Measurements from ENCODE around the gene PHACTR3.
"Not testable (repeated sequence)": the region's sequence is repeated elsewhere in the genome, so short reads cannot be mapped to it uniquely, and the experiment has no call there.

The PHACTR3 gene

DNA sequence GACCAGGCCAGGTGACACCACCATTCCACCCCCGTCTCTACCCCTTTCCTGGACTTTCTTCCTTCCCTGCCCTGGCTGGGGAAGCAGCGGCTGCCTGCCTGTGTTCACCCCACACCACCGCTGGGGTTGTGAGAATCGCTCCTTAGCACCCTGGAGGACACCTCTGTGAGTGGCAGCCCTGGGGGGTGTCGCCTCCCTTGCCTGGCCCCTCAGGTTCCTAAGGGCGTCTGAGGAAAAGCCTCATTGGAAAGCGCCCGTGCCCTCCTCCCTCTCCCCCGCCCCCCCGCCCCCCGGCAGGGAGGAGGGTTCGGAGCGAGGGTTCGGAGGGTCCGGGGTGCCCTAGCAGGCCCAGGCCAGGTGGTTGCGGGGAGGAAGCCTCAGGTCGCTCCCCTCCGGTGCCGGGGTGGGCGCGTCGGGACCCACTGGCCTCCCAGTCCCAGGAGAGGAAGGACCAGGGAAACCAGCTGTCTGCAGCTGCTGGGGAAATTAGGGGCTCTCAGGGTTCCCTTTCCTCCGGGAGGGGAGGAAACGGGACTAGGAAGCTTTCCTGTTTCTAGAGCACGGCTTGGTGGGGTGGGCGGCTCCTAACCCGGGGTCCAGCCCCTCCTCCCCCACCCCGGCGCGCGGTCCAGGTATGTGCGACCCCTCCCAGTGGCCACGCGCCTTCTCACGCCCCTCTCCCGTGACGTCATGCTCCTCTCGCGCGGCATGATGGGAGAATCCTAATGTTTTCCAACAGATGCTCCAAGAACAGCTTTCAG is at the start of gene PHACTR3:
Gene PHACTR3 (plus strand): TSS at position 760 of the 761 bp plus-strand sequence. CDS start 475 bp downstream, outside the sequence.
- DNase-seq, result no peak

DNA sequence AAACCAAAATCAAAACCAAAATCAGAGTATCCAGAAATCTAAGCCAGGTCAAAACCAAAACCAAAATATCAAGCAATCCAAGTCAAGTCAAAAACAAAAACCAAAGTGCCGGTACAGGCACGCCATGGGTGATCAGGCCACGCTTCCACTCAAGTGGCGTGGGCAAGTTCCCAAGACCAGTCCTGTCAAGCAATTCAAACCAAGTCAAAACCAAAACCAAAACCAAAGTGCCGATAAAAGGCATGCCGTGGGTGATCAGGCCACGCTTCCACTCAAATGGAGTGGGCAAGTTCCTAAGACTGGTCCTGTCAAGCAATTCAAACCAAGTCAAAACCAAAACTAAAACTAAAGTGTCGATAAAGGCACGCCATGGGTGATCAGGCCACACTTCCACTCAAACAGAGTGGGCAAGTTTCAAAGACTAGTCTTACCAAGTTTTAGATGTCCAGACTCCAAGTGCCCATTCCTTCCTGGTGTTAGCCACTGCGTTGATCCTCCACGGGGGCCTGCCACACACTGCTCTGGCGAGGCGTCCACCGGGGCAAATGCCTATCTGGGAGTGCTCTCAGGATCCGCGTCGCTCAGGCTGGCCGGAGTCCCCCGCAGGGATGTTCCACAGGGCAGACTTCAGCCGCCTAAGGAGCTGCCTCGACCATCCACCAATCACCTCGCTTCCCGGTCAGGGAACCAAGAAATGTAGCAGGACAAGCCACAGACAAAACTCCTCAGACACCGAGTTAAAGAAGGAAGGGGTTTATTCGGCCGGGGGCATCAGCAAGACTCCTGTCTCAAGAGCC is 46.4 kb upstream of the PHACTR3 start:
- DNase-seq, result not testable (repeated sequence)

DNA sequence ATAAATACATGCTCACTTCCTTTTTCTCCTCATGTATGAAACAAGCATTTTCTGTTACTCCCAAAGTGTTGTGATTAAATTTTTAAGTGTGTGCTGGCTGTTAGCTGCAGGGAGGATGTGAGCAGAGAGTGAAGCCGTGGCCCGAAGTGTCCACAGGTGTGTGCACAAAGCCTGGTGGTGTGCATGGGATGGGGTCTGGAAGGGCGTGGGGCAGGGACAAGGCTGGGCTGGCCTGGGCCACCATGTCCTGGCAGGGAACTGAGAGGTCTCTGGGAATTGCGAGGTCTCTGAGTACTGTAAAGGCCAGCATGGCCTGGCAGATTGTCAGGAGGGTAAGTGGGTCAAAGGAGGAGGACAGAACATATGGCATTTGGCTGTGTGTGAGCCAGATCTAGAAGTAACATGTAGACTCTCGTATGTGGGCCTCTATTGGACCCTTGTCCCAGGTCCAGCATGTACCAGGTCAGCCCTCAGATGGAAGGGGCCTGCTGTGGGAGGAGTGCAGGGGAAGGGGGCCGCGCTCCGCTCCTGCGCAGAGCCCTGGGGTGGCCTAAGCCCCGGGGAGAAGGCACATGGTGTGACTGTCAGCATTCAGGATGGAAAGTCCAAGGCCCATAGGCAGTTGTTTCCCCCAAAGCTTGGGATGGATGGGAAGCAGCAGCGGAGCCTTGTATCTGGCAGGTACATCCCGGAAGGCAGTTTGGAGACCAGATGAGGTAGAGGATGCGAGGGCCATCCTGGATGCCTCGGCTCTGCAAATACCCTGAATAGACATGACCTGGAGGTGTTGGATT is 45.1 kb upstream of the PHACTR3 start:
- no peak for DNase-seq

- no peak for DNase-seq
Observed at GRCh38 chr20:59559863-59560262, 44.5 kb upstream of the PHACTR3 start.

DNA sequence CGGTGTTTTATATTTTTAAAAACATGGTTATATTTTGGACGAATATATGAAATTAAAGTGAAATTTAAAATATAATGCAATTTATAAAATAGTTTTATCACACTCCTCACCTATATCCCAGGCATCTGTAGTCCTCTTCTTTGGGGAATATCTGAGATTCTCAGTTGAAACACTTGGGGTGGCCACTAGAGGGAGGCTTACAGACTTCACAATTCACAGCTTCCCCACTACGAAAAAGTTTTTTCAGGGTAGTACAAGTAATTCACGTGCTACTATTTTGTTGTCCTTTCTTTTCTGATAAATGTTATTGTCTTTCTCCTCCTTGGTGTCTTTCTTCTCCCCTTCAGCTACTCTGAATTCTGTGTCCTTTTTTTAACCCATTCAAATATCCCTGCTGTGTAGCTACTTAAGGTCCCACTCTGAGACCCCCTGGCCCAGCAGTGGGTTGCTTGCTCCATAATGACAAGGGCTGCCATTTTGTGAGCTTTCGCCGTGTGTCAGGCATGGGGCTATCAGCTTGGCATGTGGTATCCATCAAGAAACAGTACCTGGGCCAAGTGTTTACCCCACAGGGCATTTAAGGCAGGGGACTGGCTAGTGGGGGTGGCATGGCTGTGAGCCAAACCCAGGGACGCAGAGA is 43.6 kb upstream of the PHACTR3 start:
- no peak for DNase-seq

DNA sequence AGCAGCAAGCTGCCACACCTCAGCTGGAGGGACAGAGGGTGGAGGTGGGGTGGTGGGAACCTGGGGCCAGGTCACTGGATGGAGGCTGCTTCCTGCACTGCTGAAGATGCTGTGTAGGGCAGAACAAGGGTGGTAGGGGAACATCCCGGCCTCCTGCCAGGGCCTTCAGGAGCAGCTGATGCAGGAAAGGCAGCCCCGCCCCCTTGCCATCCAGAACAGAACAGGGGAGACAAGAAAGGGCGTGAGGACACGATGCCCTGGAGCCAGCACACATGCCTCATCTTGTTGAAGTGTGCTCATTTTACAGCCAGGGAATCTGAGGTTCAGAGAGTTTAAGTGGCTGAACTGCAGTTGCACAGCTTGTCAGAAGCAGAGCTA is 43.1 kb upstream of the PHACTR3 start:
- no peak for DNase-seq

DNA sequence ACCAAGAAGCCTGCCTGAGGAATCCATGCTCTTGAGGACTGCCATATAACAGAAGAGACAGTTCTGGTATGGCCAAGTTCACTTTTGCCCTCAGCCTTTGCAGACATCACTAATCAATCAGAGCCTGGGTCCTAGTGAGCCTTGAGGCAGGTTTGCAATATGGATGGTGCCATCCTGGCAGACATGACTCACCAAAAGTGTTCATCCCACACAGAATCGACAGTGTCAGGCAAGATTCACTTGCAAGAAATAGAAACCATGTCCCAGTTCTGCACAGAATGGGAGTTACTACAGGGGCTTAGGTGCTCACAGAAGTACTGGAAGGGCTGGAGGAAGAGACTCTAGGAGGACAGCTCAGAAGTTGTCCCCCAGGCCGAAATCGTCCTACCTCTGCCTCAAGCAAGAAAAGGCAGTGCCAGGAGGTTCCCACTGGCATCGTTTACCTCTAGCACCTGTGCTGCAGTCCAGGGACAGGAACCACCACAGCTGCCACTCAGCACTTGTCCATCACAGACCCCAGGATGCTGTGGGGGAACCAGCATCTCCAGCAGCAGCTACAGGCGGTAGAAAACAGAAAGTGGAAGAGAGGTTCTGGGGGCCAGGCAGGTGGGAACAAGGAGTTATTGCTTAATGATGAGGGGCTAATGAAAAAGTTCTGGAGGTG is 42.6 kb upstream of the PHACTR3 start:
- DNase-seq, result no peak

DNA sequence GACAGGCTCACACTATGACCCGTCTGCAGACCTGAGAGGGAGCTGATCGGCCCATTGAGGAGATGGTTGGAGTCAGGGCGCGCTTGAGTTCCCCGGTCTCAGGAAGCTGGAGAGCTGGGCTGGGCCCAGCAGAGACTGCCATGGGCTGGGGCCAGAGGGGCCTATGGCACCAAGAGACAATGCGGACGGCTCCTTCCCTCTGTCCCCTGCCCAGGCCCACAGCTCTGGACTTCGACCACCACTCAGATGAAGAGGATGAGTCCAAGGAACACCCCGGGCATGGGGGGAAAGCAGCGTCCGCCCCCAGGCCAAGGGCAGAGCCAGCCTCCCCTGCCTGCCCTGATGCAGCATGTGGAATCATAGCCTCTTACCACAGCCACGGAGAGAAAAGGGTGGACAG is 40.2 kb upstream of the PHACTR3 start:
- no peak for DNase-seq

DNA sequence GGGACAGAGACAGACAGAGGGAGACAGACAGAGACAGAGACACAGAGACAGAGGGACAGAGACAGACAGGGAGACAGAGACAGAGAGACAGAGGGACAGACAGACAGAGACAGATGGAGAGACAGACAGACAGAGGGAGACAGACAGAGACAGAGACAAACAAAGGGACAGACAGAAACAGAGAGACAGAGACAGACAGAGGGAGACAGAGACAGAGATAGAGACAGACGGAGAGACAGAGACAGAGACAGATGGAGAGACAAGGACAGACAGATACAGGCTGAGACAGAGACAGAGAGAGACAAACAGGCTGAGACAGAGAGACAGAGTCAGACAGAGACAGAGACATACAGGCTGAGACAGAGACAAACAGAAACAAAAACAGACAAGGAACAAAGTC is 39.4 kb upstream of the PHACTR3 start:
- DNase-seq, result no peak

GRCh38 chr20:59565768-59566461 is 38.4 kb upstream of the PHACTR3 start:
- DNase-seq, result no peak

DNA sequence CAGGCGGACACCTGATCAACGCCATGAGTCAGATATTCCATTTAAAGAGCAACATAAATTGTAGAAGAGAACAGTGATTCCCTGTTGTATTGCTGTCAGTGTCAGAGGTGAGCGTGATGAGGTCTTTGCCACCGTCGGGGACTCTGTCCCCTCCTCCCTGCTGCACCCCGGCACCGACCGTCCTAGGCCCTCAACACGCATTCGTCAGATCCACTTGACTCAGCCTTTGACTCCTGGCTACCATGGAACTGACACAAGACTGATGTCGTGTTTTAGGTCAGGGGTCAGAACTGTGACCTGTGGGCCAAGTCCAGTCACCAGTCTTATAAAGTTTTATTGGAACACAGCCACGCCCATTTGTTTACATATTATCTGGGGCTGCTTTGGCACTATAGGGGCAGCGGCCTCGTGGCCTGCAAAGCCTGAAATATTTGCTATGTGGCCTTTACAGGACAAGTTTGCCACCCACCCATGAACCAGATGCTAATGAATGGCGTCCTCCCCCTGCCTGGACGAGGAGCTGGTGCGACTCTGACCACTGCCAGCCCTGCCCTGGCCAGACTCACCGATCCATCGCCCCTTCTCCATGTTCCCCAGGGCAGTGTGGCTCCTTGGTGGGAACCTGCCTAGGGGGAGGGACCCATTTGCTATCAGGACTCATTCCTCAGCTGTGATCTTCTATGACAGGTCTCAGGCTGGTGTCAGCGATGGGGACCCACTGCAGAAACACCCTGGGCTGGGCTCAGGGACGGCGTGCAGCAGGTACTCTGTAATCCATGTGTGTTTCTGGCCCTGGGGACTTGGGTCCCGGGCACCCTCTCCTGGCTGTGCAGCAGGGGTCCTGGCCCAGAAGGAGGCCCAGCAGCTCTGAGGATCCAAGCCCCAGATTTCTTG is 37.5 kb upstream of the PHACTR3 start:
- no peak for DNase-seq

- no peak for DNase-seq
Observed at GRCh38 chr20:59567585-59568508, 36.5 kb upstream of the PHACTR3 start.

GRCh38 chr20:59568509-59569024 is 35.8 kb upstream of the PHACTR3 start:
- DNase-seq, result no peak

DNA sequence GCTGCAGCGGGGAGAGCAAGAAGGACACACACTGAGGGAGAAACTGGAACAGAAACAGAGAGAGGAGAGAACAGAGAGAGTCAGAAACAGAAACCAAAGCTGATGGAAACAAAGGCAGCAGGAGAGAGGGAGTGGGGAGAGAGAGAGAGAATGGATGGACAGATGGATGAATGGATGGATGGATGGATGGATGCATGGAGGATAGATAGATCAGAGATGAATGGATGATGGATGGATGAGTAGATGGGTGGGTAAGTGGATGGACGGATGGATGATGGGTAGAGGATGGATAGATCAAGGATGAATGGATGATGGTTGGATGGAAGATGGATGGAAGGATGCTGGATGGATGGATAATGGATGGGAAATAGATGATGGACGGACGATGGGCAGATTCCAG is 35.0 kb upstream of the PHACTR3 start:
- no peak for DNase-seq

DNA sequence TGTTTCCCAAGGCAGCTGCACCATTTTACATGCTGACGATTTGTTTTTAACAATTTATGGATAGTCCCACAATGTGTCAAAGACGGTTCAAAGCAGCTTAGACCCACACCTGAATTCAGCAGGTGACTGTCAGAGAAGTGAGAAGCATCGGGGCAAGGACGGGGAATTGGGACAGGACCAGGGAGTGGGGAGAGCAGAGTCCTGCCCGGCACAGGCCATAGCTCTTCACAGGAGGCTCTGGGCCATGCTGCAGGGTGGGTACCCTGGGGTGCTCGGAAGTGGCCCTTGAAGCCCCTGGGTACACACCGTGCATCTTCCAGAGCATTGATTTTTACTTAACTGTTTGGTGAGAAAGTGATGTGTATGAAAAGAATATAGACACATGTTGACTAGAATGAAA is 33.2 kb upstream of the PHACTR3 start:
- DNase-seq, result no peak

- DNase-seq, result peak; percentile 5
Observed at GRCh38 chr20:59571551-59572314, 32.6 kb upstream of the PHACTR3 start.

DNA sequence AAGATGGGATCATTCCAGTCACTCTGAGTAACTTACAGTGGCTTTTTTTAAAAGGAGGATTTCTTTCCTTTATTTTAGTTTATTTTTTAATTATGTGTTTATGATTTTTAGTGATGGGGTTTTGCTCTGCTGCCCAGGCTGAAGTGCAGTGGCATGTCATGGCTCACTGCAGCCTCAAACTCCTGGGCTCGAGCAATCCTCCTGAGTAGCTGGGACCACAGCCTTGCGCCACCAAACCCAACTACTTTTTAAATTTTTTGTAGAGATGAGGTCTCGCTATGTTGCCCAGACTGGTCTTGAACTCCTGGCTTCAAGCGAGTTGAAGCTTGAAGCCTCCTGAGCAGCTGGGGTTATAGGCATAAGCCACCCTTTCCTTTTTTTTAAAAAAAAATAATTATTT is 31.8 kb upstream of the PHACTR3 start:
- DNase-seq, result no peak

GRCh38 chr20:59573837-59574236 is 30.5 kb upstream of the PHACTR3 start:
- no peak for DNase-seq

DNA sequence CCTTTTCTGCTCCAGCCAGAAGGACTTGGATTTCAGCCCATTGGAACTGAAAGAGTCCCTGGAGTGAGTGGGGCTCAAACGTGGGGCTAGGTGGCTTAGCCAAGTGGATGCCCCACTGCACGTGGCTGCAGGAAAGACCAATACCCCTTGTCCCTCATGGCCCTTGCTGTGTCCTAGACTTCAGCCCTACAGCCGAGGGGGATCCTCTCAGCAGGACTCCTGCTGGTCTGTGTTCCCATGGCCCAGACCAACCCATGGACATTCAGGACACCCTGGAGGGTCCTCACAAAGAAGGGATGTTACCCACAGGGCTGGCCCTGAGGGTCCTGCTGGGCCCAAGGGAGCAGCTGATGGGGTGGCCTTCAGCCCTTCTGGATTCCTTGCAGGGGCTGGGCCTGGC is 30.0 kb upstream of the PHACTR3 start:
- DNase-seq, result no peak

All from NCI-H1436 (cell line).